Pancreas (tissue), 10 donors: ENCODE results near the gene NDRG2. TPM values are rescaled to one million over a fixed set of nuclear protein-coding genes. Genes with fewer than 3 reads are reported as not detected.
A peak's percentile ranks its signal among the peaks of the same experiment; 100 is the strongest.

ENCODE experiments used
- ATAC-seq, 4 donors: fragments of 200-7000 bp; cut with Tn5 transposase; one replicate each; pipeline versions ENCODE4 v1.8.0 to v1.9.1; 2020; ENCODE audit warnings: mild to moderate bottlenecking in 4 of 4, moderate library complexity in 4 of 4
- DNase-seq, 6 donors: peaks; one replicate each; pipeline ENCODE4 v3.0.0-alpha.2; 2020
- FAIRE-seq: peaks from 2 replicates; lab custom pipeline; 2012; peaks lifted over from hg19 to GRCh38; lab: Jason Lieb, UNC
- H3K27ac ChIP-seq, 4 donors: fragments of 200-600 bp; sonication (generic); 1 replicate in 3 of 4; 2 replicates in 1 of 4; pipeline versions ENCODE4 v1.5.0 to v1.8.0; 2020
- H3K27me3 ChIP-seq, 4 donors: fragments of 200-600 bp; one replicate each; pipeline ENCODE4 v1.8.0; 2021
- H3K36me3 ChIP-seq, 3 donors: fragments of 200-600 bp; sonication (generic) in 1 of 3; one replicate each; pipeline versions ENCODE4 v1.5.0 to v1.8.0; 2020 to 2021
- H3K4me1 ChIP-seq, 3 donors: fragments of 200-600 bp; one replicate each; pipeline ENCODE4 v1.8.0; 2021
- H3K4me3 ChIP-seq, 4 donors: fragments of 200-600 bp; sonication (generic) in 2 of 4; one replicate each; pipeline versions ENCODE4 v1.5.0 to v1.8.0; 2020 to 2021
- H3K9me3 ChIP-seq, 4 donors: fragments of 200-600 bp; one replicate each; pipeline ENCODE4 v1.8.0; 2021
- WGBS, 2 donors: extraction: QIAGEN DNeasy Blood & Tissue Kit; methylation state at CpG; one replicate each; pipeline ENCODE4 v1.1.7; 2013; 5-methylcytosine and 5-hydroxymethylcytosine counted together
- intact Hi-C, 3 donors: fragments of 100-400 bp; cut with DNase I; formaldehyde crosslinking; loops; one replicate each; pipeline versions ENCODE4 v1.11.1 to v1.14.2; 2022
- polyA plus RNA-seq, 2 donors: library from polyadenylated mRNA; stranded (reverse); fragments of 200-250 nt; gene quantifications; one replicate each; pipeline ENCODE4 v1.2.3, GENCODE V29; 2013
- total RNA-seq, 6 donors: library from RNA; stranded (reverse); fragmentation: NEBNext Ultra II Directional in 4 of 6; extraction: Animal tissue kit (Norgen Biotek cat#: 25700) in 4 of 6; gene quantifications; one replicate each; pipeline versions ENCODE4 v1.2.1 to v1.2.4, GENCODE V29; 2021 to 2023
- TF ChIP-seq, protein P1 (sequence below), 4 donors: fragments of 200-600 bp; sonication (generic) in 3 of 4; IDR thresholded peaks; one replicate each; pipeline versions ENCODE4 v1.5.0 to v1.8.0; 2021; ENCODE audit warnings: antibody characterized with exemption in 4 of 4
- donor health status: healthy with polysubstance abuse.
- donor health status: DM: no; HTN: no; CAD: no; lungs with moderate emphysema.
- donor health status: DM: no; HTN: no; CAD: no.
- donor health status: control.
- donor health status: control.
- donor health status: Bipolar disorder and iron deficiency.
- donor health status: DM: yes; HTN: yes; CAD: no.
- donor health status: DM: no; HTN: no; CAD: no.
- donor health status: DM: no; HTN: no; CAD: no.
- donor health status: DM: yes; HTN: yes; CAD: no.

The NDRG2 gene
- total and polyA plus RNA-seq, 8 donors = 37.5 to 159 (median 59.6) TPM

DNA sequence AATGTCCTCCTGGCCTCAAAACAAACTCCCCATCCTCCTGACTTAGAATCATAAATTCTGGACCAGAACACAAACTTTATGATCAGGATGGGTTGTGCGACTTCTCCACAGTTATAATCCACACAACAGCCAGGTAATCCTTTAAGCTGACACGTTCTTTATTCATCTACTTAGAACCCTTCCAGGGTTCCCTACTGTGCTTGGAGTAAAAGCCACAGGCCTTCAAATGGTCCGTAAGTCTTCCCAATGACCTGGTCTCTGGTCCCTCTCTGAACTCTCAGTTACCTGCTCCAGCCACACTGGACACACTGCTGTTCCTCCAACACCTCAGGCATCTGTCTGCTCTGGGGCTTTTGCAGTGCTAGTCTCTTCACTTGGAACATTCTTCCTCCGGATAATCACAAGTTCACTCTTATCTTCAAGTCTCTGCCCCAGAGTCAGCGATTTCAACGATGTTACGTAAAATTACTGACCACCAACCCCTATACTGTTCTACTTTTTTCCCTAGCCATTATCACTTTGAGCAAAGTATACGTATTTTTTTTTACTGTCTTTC lies 15.6 kb upstream of the NDRG2 start:
- Histone ChIP-seq H3K4me3 (no peak overlapping the region), H3K36me3 (no peaks in the 10 kb centered on the region), H3K9me3 (no peaks in the 10 kb centered on the region), H3K27me3 (no peaks in the 10 kb centered on the region), H3K4me1 (peaks cover 18 to 31% (median 24%) of the 10 kb centered on the region in 3 donors), H3K27ac (no peak overlapping the region)
- ATAC-seq = no peak
- DNase-seq = no peak
- TF ChIP-seq, protein P1, sequence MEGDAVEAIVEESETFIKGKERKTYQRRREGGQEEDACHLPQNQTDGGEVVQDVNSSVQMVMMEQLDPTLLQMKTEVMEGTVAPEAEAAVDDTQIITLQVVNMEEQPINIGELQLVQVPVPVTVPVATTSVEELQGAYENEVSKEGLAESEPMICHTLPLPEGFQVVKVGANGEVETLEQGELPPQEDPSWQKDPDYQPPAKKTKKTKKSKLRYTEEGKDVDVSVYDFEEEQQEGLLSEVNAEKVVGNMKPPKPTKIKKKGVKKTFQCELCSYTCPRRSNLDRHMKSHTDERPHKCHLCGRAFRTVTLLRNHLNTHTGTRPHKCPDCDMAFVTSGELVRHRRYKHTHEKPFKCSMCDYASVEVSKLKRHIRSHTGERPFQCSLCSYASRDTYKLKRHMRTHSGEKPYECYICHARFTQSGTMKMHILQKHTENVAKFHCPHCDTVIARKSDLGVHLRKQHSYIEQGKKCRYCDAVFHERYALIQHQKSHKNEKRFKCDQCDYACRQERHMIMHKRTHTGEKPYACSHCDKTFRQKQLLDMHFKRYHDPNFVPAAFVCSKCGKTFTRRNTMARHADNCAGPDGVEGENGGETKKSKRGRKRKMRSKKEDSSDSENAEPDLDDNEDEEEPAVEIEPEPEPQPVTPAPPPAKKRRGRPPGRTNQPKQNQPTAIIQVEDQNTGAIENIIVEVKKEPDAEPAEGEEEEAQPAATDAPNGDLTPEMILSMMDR (IDR thresholded peaks at IDR 0.05) = no peak
- intact Hi-C loops = no loop called here
- FAIRE-seq = no peak
- 60 to 62% methylated on average over 8 of the region's 8 CpGs for WGBS, 2 donors

DNA sequence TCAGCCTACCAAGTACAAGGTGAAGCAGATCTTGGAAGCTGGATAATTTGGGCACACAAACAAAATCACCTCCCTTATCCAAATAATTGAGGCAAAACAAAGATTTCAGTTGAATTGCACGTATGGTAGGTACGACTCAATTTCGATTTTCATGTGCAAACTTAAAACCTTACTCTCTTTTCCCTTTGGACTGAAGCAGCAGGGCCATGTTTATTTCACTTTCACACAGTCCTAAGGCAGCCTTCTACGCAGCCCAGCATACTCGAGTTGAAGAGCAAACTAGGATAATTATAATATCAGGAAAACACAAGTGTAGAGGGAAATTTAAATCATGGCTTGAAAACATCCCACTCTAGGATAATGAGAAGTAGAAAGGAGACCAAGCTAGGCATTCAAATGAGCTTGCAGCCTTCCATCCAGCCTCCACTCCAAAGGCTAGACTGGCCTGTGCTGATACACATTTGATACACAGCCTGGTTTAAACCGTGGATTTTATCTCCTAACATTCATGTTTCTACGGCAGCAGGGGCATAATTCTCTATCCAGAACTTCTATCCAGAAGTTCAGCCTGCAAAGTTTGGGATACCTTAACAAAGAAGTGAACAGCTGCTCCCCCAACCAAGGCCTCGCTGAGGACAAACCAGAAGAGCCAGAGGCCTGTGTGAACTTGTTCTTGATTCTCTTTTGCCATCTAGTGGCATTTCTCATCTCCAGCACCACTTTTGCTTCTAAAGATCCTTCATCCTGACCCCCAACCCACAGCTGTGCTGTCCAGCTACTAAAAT lies 14.9 kb upstream of the NDRG2 start:
- peaks cover 18 to 31% (median 24%) of the 10 kb centered on the region in 3 donors for H3K4me1 ChIP-seq
- no peaks in the 10 kb centered on the region for H3K27me3 ChIP-seq
- H3K4me3 ChIP-seq = no peak overlapping the region
- intact Hi-C loops = no loop called here
- FAIRE-seq = no peak
- H3K9me3 ChIP-seq = no peaks in the 10 kb centered on the region
- WGBS, 2 donors = 25 to 29% methylated on average over 8 of the region's 8 CpGs
- peak in 4 of 6 donors; percentile 50 to 64 (median 62) for DNase-seq
- TF ChIP-seq, protein P1 (IDR thresholded peaks at IDR 0.05) = peak in 3 of 4 donors; percentile 48 to 65 (median 57)
- peak overlapping the region; percentile 41 to 76 (median 57) for H3K27ac ChIP-seq
- H3K36me3 ChIP-seq = no peaks in the 10 kb centered on the region
- ATAC-seq = peak; percentile 66 to 79 (median 75)

DNA sequence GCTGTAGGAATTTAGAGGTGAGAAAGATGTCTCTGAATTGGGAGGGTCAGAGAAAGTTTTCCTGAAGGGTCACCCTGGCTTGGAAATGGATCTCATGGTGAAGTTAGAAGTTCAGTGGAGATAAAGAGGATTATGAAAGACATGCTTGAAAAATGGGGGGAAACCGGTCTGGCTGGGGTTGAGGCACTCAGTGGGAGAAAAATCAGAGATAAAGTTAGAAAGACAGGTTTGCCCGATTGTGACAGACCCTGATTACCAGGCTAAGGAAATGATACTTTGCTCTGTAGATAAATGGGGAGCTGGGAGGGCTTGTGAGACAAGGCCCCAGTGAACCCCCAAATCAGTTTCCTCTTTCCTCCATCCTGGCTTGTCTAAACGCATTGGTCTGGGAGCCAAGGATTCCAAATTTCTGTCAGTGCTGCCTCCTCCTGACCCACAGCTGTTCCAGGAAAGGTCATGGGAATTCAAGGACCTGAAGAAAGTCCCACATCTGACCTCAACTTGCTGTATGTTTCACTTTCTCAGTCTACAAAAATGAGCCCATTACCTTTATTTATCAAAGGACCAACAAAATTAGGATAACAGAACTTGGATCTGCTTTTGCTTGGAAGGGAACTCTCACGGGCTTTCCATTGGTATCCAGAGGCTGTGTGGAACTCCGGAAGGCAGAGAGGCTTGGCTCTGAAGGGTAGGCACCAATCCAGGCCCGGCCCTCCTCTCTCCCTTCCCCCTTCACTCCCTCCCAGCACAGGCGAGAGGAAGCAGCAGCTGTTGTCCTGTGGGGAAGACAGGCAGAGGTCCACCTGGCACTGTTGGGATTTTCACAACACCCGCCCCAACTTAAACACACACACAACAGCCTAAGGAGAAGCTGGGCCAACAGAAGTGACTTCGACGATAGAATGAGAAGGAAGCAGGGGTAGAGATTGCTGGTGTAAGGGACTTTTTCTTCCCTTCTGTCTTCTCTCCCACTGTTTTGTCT lies 13.9 kb upstream of the NDRG2 start:
- ATAC-seq = peak; percentile 87 to 91 (median 90)
- peak overlapping the region; percentile 41 to 76 (median 57) for H3K27ac ChIP-seq
- intact Hi-C loops = no loop called here
- no peaks in the 10 kb centered on the region for H3K36me3 ChIP-seq
- TF ChIP-seq, protein P1 (IDR thresholded peaks at IDR 0.05) = no peak
- DNase-seq = peak; percentile 77 to 94 (median 92)
- peaks cover 17 to 22% (median 20%) of the 10 kb centered on the region in 3 donors for H3K4me1 ChIP-seq
- FAIRE-seq = no peak
- H3K9me3 ChIP-seq = no peaks in the 10 kb centered on the region
- no peaks in the 10 kb centered on the region for H3K27me3 ChIP-seq
- 6 to 7% methylated on average over 10 of the region's 10 CpGs for WGBS, 2 donors
- H3K4me3 ChIP-seq = no peak overlapping the region

DNA sequence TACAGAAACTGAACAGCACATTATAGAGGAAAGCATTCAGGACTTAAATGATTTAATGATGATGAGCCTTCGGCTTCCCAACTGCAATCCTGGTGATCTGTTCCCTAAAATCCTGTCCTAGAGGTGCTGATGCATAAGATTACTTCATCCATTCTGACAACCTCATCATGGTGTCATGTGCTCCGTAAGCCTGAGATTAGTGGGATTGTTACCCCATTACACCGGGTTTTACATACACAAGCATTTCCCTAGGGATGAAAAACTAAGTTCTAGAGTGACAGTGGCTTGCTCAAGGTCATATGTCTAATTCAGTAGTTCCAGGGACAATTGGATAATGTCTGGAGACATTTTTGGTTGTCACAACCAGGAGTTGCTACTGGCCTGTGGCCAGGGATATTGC lies 12.3 kb upstream of the NDRG2 start:
- intact Hi-C loops = no loop called here
- Histone ChIP-seq H3K4me1 (peaks cover 7 to 10% (median 10%) of the 10 kb centered on the region in 3 donors), H3K36me3 (no peaks in the 10 kb centered on the region), H3K9me3 (no peaks in the 10 kb centered on the region), H3K27me3 (no peaks in the 10 kb centered on the region), H3K27ac (no peak overlapping the region), H3K4me3 (no peak overlapping the region)
- no peak for DNase-seq
- FAIRE-seq = no peak
- 87% methylated on average over 3 of the region's 3 CpGs for WGBS, 2 donors
- TF ChIP-seq, protein P1 (IDR thresholded peaks at IDR 0.05) = no peak
- ATAC-seq = no peak
